ENCODE data around the gene RPS6KB1.

DNA sequence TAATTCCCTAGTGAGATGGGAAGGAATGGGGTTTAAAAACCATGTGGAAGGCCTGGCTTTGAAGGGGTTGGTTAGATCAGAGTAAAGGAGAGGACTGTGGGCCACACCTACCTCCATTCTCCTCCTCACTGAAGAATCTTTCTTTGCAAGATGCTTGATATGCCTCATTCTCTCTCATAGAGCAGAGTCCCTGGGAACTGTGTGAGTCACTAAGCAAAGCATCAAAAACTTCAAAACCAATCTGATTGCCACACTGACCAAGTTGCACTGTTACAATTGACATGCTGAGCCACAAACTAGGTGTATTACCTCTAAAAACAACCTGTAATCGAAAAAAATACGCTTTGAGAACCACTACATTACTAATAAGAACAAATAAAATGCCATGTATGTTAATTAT, 2.2 kb upstream of the RPS6KB1 start:
- TF ChIP-seq, protein P1, sequence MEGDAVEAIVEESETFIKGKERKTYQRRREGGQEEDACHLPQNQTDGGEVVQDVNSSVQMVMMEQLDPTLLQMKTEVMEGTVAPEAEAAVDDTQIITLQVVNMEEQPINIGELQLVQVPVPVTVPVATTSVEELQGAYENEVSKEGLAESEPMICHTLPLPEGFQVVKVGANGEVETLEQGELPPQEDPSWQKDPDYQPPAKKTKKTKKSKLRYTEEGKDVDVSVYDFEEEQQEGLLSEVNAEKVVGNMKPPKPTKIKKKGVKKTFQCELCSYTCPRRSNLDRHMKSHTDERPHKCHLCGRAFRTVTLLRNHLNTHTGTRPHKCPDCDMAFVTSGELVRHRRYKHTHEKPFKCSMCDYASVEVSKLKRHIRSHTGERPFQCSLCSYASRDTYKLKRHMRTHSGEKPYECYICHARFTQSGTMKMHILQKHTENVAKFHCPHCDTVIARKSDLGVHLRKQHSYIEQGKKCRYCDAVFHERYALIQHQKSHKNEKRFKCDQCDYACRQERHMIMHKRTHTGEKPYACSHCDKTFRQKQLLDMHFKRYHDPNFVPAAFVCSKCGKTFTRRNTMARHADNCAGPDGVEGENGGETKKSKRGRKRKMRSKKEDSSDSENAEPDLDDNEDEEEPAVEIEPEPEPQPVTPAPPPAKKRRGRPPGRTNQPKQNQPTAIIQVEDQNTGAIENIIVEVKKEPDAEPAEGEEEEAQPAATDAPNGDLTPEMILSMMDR (IDR thresholded peaks at IDR 0.05) = no peak
- no peak for TF ChIP-seq POLR2A (IDR thresholded peaks at IDR 0.05)
